Measurements from ENCODE around the gene DHPS. TPM values are rescaled to one million over a fixed set of nuclear protein-coding genes. Genes with fewer than 3 reads are reported as not detected.
"Not testable (repeated sequence)": the region's sequence is repeated elsewhere in the genome, so short reads cannot be mapped to it uniquely, and the experiment has no call there.

The DHPS gene
- polyA plus RNA-seq, 1 experiment, result 59.1 TPM

- no peak overlapping the region for H3K27ac ChIP-seq (ENCODE audit: low read depth, low read length)
- TF ChIP-seq CTCF (IDR thresholded peaks at IDR 0.05; ENCODE audit: low read depth, low read length), result no peak
- no peaks in the 10 kb centered on the region for H3K27me3 ChIP-seq (ENCODE audit: control insufficient read depth, insufficient read depth, low read length)
- ChIA-PET CTCF (interaction anchor here (0.7 to 1.5 kb wide), 3 partner anchors 34 to 50 kb away, joined by 3 to 5 read pairs (median 4); no protein-coding TSS in a partner anchor), POLR2A (interaction anchor here (0.7 kb wide), 1 partner anchor 42 kb away, joined by 4 read pairs; no protein-coding TSS in a partner anchor)
- no peaks in the 10 kb centered on the region; the same call in 1 of the 2 replicates for H3K9me3 ChIP-seq (ENCODE audit: control insufficient read depth, insufficient read depth, low read length)
- no peak for DNase-seq (ENCODE audit: low read depth, low spot score)
- H3K4me3 ChIP-seq (ENCODE audit: low read depth, low read length), result no peak overlapping the region
Measured at GRCh38 chr19:12726988-12727316, 45.3 kb upstream of the DHPS start.

DNA sequence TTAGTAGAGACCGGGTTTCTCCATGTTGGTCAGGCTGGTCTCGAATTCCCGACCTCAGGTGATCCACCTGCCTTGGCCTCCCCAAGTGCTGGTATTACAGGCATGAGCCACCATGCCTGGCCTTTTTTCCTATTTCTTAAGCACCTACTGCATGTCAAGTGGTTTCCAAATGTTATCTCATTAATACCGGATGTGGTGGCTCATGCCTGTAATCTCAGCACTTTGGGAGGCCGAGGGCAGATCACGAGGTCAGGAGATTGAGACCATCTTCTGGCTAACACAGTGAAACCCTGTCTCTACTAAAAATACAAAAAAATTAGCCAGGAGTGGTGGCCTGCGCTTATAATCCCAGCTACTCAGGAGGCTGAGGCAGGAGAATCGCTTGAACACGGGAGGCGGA lies 43.9 kb upstream of the DHPS start:
- not testable (repeated sequence) for H3K9me3 ChIP-seq (ENCODE audit: control insufficient read depth, insufficient read depth, low read length); DNase-seq (ENCODE audit: low read depth, low spot score); H3K4me3 ChIP-seq (ENCODE audit: low read depth, low read length); H3K27me3 ChIP-seq (ENCODE audit: control insufficient read depth, insufficient read depth, low read length); H3K27ac ChIP-seq (ENCODE audit: low read depth, low read length)
- ChIA-PET POLR2A (interaction anchor here (0.6 to 0.7 kb wide), 4 partner anchors 9 to 114 kb away, joined by 3 to 6 read pairs (median 3); partner anchors contain the start of gene DHPS), CTCF (interaction anchor here (0.7 to 1.0 kb wide), 5 partner anchors 8 to 54 kb away, joined by 3 to 5 read pairs (median 4); no protein-coding TSS in a partner anchor)

DNA sequence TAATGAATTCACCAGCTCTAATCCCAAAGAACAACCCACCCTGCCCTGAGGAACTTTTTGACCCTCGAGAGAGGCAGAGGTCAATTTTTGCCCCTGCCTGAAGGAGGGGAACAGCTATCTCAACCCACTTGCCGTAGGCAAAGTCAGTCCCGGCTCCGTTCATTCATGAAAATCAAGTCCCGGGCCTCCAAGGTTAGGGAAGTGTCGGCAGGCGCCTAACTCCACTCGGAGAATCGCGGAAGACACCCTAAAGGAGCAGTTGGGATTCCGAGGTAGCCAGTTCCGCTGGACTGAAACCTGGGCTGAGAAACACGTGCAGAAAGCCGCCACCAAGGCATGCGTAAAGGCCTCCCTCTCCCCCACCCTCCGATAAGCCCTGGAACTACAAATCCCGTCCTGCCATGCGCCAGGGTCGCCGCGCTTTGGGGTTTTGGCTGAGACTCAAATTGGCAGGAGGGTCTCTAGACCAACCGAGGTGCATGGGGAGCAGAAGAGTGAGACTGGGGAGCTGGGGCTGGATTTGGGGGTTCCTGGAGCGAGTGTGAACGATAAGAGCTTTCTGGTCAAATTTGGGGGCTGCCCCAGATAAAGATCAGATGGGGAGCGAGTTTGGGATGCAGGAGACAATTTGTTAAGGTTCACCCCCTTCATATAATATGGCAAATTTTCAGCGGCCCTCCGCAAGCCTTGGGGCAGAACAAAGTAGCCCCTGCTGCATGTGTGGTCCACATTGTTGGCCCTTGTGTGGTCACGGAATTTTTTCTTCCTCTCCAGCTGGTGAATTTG lies 42.2 kb upstream of the DHPS start, which contains the start of gene TNPO2:
TSS of gene TNPO2 (minus strand) at position 292 of the 786 bp plus-strand sequence. CDS start 2,955 bp downstream, outside the sequence.
- no peak for TF ChIP-seq CTCF (IDR thresholded peaks at IDR 0.05; ENCODE audit: low read depth, low read length)
- DNase-seq (ENCODE audit: low read depth, low spot score), result no peak
- Histone ChIP-seq H3K27me3 (ENCODE audit: control insufficient read depth, insufficient read depth, low read length) (no peaks in the 10 kb centered on the region), H3K27ac (ENCODE audit: low read depth, low read length) (peak within 1 kb of the TSS; percentile 82), H3K4me3 (ENCODE audit: low read depth, low read length) (peak within 1 kb of the TSS; percentile 83), H3K9me3 (ENCODE audit: control insufficient read depth, insufficient read depth, low read length) (no peaks in the 10 kb centered on the region; the same call in 1 of the 2 replicates)
- POLR2A ChIA-PET, result interaction anchor here (0.5 to 3.3 kb wide), 4 partner anchors 10 to 69 kb away, joined by 3 to 25 read pairs (median 19); partner anchors contain the start of genes GET3, JUNB and TRIR
- CTCF ChIA-PET, result interaction anchor here (0.6 to 1.1 kb wide), 7 partner anchors 9 to 124 kb away, joined by 3 to 4 read pairs (median 3); no protein-coding TSS in a partner anchor

GRCh38 chr19:12723381-12723640 lies 41.6 kb upstream of the DHPS start:
- Histone ChIP-seq H3K9me3 (ENCODE audit: control insufficient read depth, insufficient read depth, low read length) (no peaks in the 10 kb centered on the region; the same call in 1 of the 2 replicates), H3K4me3 (ENCODE audit: low read depth, low read length) (peak overlapping the region; percentile 83), H3K27ac (ENCODE audit: low read depth, low read length) (peak overlapping the region; percentile 82), H3K27me3 (ENCODE audit: control insufficient read depth, insufficient read depth, low read length) (no peaks in the 10 kb centered on the region)
- no peak for TF ChIP-seq CTCF (IDR thresholded peaks at IDR 0.05; ENCODE audit: low read depth, low read length)
- DNase-seq (ENCODE audit: low read depth, low spot score), result no peak
- POLR2A ChIA-PET, result interaction anchor here (0.5 to 3.3 kb wide), 5 partner anchors 10 to 223 kb away, joined by 3 to 25 read pairs (median 19); partner anchors contain the start of genes DHPS, GET3, JUNB and TRIR
- CTCF ChIA-PET, result interaction anchor here (0.7 to 1.8 kb wide), 5 partner anchors 10 to 125 kb away, joined by 3 to 8 read pairs (median 4); no protein-coding TSS in a partner anchor

- Histone ChIP-seq H3K27ac (ENCODE audit: low read depth, low read length) (peak overlapping the region; percentile 82), H3K9me3 (ENCODE audit: control insufficient read depth, insufficient read depth, low read length) (no peaks in the 10 kb centered on the region; the same call in 1 of the 2 replicates), H3K27me3 (ENCODE audit: control insufficient read depth, insufficient read depth, low read length) (no peaks in the 10 kb centered on the region), H3K4me3 (ENCODE audit: low read depth, low read length) (peak overlapping the region; percentile 83)
- TF ChIP-seq CTCF (IDR thresholded peaks at IDR 0.05; ENCODE audit: low read depth, low read length), result no peak
- POLR2A ChIA-PET, result interaction anchor here (0.5 to 3.3 kb wide), 6 partner anchors 11 to 224 kb away, joined by 3 to 25 read pairs (median 12); partner anchors contain the start of genes DHPS, GET3, JUNB and TRIR
- CTCF ChIA-PET, result interaction anchor here (0.7 to 1.8 kb wide), 4 partner anchors 11 to 125 kb away, joined by 3 to 8 read pairs (median 4); no protein-coding TSS in a partner anchor
- DNase-seq (ENCODE audit: low read depth, low spot score), result peak; percentile 98
Measured at GRCh38 chr19:12722566-12723380, 41.1 kb upstream of the DHPS start.
